MCF 10A (cell line): ENCODE data around the gene CHL1. TPM values are rescaled to one million over a fixed set of nuclear protein-coding genes. Genes with fewer than 3 reads are reported as not detected.

Experiments
- BruUV-seq: library from RNA; stranded (reverse); fragments of 400-500 nt; replicated peaks from 2 replicates; lab custom pipeline; 2021; lab: Mats Ljungman, UMichigan
- CTCF ChIA-PET: fragments of 300-600 bp; sonication (Branson Sonifier 250); formaldehyde crosslinking; extraction: SDS; loops from one replicate; lab custom pipeline; 2021; ENCODE audit warnings: antibody characterized with exemption, inconsistent platforms; lab: Yijun Ruan, JAX
- POLR2A ChIA-PET: fragments of 300-600, 350-650 bp; sonication (Branson Sonifier 250); formaldehyde crosslinking; extraction: SDS; loops from one replicate; lab custom pipeline; 2020; ENCODE audit warnings: antibody characterized with exemption, inconsistent platforms; lab: Yijun Ruan, JAX
- DNase-seq: peaks from one replicate; pipeline ENCODE4 v3.0.0-alpha.2; 2018; ENCODE audit not compliant: unreplicated experiment
- H3K27ac Mint-ChIP-seq: one replicate; pipeline ENCODE4 v1.8.0; 2022; ENCODE audit warnings: mild to moderate bottlenecking, low read depth, mixed read lengths; ENCODE audit not compliant: unreplicated experiment
- H3K27me3 Mint-ChIP-seq: one replicate; pipeline ENCODE4 v1.8.0; 2022; ENCODE audit warnings: mixed read lengths; ENCODE audit not compliant: insufficient read depth, unreplicated experiment
- H3K36me3 Mint-ChIP-seq: one replicate; pipeline ENCODE4 v1.8.0; 2022; ENCODE audit warnings: mild to moderate bottlenecking, moderate library complexity, mixed read lengths; ENCODE audit not compliant: insufficient read depth, unreplicated experiment
- H3K4me1 Mint-ChIP-seq: one replicate; pipeline ENCODE4 v1.8.0; 2022; ENCODE audit warnings: mixed read lengths; ENCODE audit not compliant: insufficient read depth, unreplicated experiment
- H3K4me3 Mint-ChIP-seq: one replicate; pipeline ENCODE4 v1.8.0; 2022; ENCODE audit warnings: mild to moderate bottlenecking, moderate library complexity, mixed read lengths; ENCODE audit not compliant: unreplicated experiment
- H3K9me3 Mint-ChIP-seq: one replicate; pipeline ENCODE4 v1.8.0; 2022; ENCODE audit warnings: mixed read lengths; ENCODE audit not compliant: unreplicated experiment
- intact Hi-C: fragments of 100-400 bp; cut with micrococcal nuclease; formaldehyde crosslinking; loops from 2 replicates; pipeline ENCODE4 v1.14.1; 2022
- total RNA-seq: library from RNA; stranded (reverse); gene quantifications from 2 replicates; pipeline ENCODE4 v1.2.3, GENCODE V29; 2022
- TF ChIP-seq, protein P1 (sequence below): fragments of 200-600 bp; IDR thresholded peaks from one replicate; pipeline ENCODE4 v1.8.0; 2022; ENCODE audit warnings: antibody characterized with exemption, mild to moderate bottlenecking; ENCODE audit not compliant: unreplicated experiment

The CHL1 gene
- total RNA-seq, 1 experiment from 2014 or later, result not detected

DNA sequence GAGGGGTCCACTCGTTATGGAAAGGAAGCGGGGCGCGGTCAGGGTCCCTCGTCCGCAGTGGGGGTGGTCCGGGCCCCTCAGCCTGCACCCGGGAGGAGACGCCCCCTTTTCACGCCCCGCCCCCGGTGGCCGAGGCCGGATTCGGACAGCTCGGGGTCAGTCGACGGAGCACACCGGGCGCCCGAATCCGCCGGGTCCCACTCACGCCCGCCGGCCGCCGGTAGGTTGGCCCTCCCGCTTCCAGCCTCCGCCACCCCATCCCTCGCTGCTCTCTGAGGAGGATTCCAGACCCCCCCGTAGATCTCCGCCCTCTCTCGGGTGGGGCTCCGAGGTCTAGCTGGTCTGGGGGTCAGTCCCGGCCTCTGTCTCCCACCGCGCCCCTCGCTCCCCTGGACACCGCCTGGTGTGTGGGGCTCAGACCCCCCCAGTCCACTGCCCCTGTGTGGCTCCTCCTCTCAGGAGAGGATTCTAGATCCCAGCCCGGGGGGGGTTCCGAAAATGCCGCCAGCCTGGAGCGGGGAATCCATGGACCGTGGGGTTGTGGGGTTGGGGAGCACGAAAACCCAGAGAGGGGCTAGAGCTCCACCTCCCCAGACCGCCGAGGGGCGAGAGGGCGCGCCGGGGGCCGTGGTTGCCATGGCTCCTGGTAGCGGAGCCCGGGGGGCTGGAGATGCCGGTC is 725 bp downstream of the CHL1 start:
- H3K4me3 Mint-ChIP-seq, result no peak overlapping the region

DNA sequence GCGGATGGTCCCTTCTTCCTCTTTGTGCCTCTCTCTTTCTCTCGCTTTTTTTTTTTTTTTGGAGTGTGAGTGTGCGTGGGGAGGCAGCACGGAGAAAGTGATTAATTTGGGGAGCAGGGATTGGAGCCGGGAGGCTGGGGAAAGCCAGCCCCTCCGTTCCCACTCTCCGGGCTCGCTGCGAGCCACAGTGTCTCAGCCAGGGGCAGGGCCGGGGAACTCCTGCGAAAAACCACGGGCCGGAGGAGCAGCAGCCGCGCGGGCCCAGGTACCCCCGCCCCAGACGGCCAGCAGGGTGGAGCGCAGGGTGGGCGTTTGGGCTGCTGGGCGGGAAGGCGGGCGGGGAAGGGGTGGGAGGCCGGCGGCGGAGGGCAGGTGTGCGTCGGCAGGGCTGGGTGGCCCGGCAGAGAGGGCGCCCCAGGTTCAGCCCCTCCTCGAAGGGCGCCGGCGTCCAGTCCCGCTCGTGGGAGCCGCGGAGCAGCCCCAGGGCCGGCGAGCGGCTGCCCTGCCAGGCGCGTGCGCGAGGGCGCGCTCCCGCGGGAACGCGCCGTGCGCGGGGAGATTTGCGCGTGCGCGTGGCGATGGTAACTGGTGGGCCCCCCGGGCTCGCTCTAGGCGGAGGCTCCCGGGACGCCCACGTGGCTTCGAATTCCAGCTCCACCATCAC is 1.4 kb downstream of the CHL1 start:
- H3K9me3 Mint-ChIP-seq, result no peaks in the 10 kb centered on the region
- no peak overlapping the region for H3K27ac Mint-ChIP-seq
- ChIA-PET CTCF (no interaction called here), POLR2A (no interaction called here)
- no peaks in the 10 kb centered on the region for H3K4me1 Mint-ChIP-seq
- no TSS peak for BruUV-seq
- H3K36me3 Mint-ChIP-seq, result no peaks in the 10 kb centered on the region
- intact Hi-C loops, result no loop called here
- no peak for DNase-seq
- H3K4me3 Mint-ChIP-seq, result no peak overlapping the region
- no peaks in the 10 kb centered on the region for H3K27me3 Mint-ChIP-seq
- TF ChIP-seq, protein P1, sequence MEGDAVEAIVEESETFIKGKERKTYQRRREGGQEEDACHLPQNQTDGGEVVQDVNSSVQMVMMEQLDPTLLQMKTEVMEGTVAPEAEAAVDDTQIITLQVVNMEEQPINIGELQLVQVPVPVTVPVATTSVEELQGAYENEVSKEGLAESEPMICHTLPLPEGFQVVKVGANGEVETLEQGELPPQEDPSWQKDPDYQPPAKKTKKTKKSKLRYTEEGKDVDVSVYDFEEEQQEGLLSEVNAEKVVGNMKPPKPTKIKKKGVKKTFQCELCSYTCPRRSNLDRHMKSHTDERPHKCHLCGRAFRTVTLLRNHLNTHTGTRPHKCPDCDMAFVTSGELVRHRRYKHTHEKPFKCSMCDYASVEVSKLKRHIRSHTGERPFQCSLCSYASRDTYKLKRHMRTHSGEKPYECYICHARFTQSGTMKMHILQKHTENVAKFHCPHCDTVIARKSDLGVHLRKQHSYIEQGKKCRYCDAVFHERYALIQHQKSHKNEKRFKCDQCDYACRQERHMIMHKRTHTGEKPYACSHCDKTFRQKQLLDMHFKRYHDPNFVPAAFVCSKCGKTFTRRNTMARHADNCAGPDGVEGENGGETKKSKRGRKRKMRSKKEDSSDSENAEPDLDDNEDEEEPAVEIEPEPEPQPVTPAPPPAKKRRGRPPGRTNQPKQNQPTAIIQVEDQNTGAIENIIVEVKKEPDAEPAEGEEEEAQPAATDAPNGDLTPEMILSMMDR, result no peak

More for the DNA sequence above, 725 bp downstream of the CHL1 start:
- no TSS peak for BruUV-seq
- ChIA-PET CTCF (no interaction called here), POLR2A (no interaction called here)
- intact Hi-C loops, result no loop called here
- Mint-ChIP-seq H3K4me1 (no peaks in the 10 kb centered on the region), H3K36me3 (no peaks in the 10 kb centered on the region), H3K27ac (no peak overlapping the region), H3K9me3 (no peaks in the 10 kb centered on the region), H3K27me3 (no peaks in the 10 kb centered on the region)
- TF ChIP-seq, protein P1, result no peak
- no peak for DNase-seq

GRCh38 chr3:199835-200234 is 3.3 kb downstream of the CHL1 start:
- BruUV-seq, result no TSS peak
- Mint-ChIP-seq H3K27ac (no peak overlapping the region), H3K27me3 (peaks cover 17% of the 10 kb centered on the region), H3K9me3 (no peaks in the 10 kb centered on the region), H3K36me3 (no peaks in the 10 kb centered on the region), H3K4me3 (no peak overlapping the region), H3K4me1 (no peaks in the 10 kb centered on the region)
- CTCF ChIA-PET, result no interaction called here
- TF ChIP-seq, protein P1, result no peak
- intact Hi-C loops, result no loop called here
- no peak for DNase-seq
- POLR2A ChIA-PET, result no interaction called here

DNA sequence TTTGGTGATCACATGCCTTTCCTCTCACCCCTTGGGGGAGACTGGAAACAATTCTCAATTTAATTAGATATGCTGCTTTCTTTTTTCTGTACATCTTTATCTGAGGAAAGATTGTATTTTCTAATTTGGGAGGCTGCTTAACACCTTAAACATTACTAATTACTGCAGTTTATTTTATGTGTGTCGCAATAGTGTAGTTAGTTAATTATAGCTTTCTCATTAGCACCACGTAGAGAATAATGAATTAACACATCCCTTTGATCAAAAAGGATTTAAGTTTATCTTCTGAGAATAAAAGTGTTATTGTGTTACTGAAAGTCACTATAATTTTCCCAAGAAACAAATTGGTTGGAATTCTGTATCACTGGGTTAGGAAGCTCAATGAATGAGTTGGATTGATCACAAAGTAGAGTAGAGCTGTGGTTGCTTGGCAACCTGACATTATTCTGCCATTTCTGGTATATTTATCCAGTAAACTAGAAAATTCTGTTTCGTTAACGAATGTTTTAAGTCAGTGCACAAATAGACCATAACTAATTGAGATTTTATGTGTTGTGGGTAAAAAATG is 4.3 kb downstream of the CHL1 start:
- BruUV-seq, result no TSS peak
- TF ChIP-seq, protein P1, result no peak
- H3K9me3 Mint-ChIP-seq, result no peaks in the 10 kb centered on the region
- H3K4me1 Mint-ChIP-seq, result no peaks in the 10 kb centered on the region
- ChIA-PET POLR2A (no interaction called here), CTCF (interaction anchor here (0.6 kb wide), 1 partner anchor 102 kb away, joined by 4 read pairs; no protein-coding TSS in a partner anchor)
- DNase-seq, result no peak
- peaks cover 17% of the 10 kb centered on the region for H3K27me3 Mint-ChIP-seq
- intact Hi-C loops, result no loop called here
- no peak overlapping the region for H3K4me3 Mint-ChIP-seq
- no peaks in the 10 kb centered on the region for H3K36me3 Mint-ChIP-seq
- no peak overlapping the region for H3K27ac Mint-ChIP-seq
